ENCODE measurements around the gene GRAMD1B.

Gene GRAMD1B

GRCh38 chr11:123386796-123387510, 43.1 kb upstream of the GRAMD1B start:
- H3K4ac ChIP-seq (ENCODE audit: low read depth, low read length) = no peak overlapping the region
- no peak overlapping the region for H4K8ac ChIP-seq (ENCODE audit: low read depth, low read length)
- no CpG with 5 or more reads among the region's 9 CpGs for WGBS (ENCODE audit: extremely low coverage, insufficient coverage, low lambda C conversion rate)
- H3K9ac ChIP-seq (ENCODE audit: low read length) = no peak overlapping the region
- H3K4me1 ChIP-seq (ENCODE audit: control insufficient read depth, low read depth, low read length) = no peaks in the 10 kb centered on the region
- H4K5ac ChIP-seq (ENCODE audit: low read length) = no peak overlapping the region
- H3K27ac ChIP-seq (ENCODE audit: low read depth, low read length) = no peak overlapping the region
- H3K4me3 ChIP-seq (ENCODE audit: low read length) = no peak overlapping the region
- no peak overlapping the region for H2BK15ac ChIP-seq (replicated peaks; ENCODE audit: low read depth)
- no peak overlapping the region for H2AK5ac ChIP-seq (ENCODE audit: low read length)
- H3K4me2 ChIP-seq (ENCODE audit: low read length) = no peak overlapping the region
- no peaks in the 10 kb centered on the region for H3K27me3 ChIP-seq (ENCODE audit: insufficient read depth, low read length, poor library complexity)
- H3K36me3 ChIP-seq (ENCODE audit: control insufficient read depth, insufficient read depth, low read length) = no peaks in the 10 kb centered on the region
- H3K18ac ChIP-seq (ENCODE audit: low read length) = no peak overlapping the region
- DNase-seq = peak; percentile 56
- no peak overlapping the region for H2BK120ac ChIP-seq (ENCODE audit: low read depth, low read length)
- no peak overlapping the region for H3K23ac ChIP-seq (ENCODE audit: low read length)
- H2BK5ac ChIP-seq (ENCODE audit: low read length) = no peak overlapping the region
- no peak overlapping the region for H3K56ac ChIP-seq (ENCODE audit: low read length)
- no peaks in the 10 kb centered on the region for H3K79me1 ChIP-seq (ENCODE audit: low read length)
- H3K79me2 ChIP-seq (ENCODE audit: control insufficient read depth, insufficient read depth, low read length) = no peaks in the 10 kb centered on the region

DNA sequence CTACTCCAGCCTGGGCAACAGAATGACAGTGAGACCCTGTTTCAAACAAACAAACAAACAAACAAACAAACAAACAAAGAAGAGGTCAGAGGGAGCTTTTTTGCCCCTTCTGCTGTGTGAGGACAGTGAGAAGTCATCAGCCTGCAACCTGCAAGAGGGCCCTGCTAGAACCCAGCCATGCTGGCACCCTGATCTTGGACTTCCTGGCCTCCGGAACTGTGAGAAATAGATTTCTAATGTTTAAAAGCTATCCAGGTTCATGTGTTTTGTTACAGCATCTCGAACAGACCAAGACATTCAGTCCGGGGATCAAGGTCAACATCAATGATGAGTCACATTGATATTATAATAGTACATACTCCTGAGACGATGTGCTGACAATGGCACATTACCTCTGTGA, 41.4 kb upstream of the GRAMD1B start:
- H3K56ac ChIP-seq (ENCODE audit: low read length) = no peak overlapping the region
- H3K79me2 ChIP-seq (ENCODE audit: control insufficient read depth, insufficient read depth, low read length) = no peaks in the 10 kb centered on the region
- no peaks in the 10 kb centered on the region for H3K4me1 ChIP-seq (ENCODE audit: control insufficient read depth, low read depth, low read length)
- no peak overlapping the region for H3K9ac ChIP-seq (ENCODE audit: low read length)
- no peaks in the 10 kb centered on the region for H3K36me3 ChIP-seq (ENCODE audit: control insufficient read depth, insufficient read depth, low read length)
- no peak overlapping the region for H3K23ac ChIP-seq (ENCODE audit: low read length)
- no peak overlapping the region for H2BK15ac ChIP-seq (replicated peaks; ENCODE audit: low read depth)
- no peak overlapping the region for H4K8ac ChIP-seq (ENCODE audit: low read depth, low read length)
- H3K4me2 ChIP-seq (ENCODE audit: low read length) = no peak overlapping the region
- H3K18ac ChIP-seq (ENCODE audit: low read length) = no peak overlapping the region
- no peaks in the 10 kb centered on the region for H3K27me3 ChIP-seq (ENCODE audit: insufficient read depth, low read length, poor library complexity)
- H2BK5ac ChIP-seq (ENCODE audit: low read length) = no peak overlapping the region
- WGBS (ENCODE audit: extremely low coverage, insufficient coverage, low lambda C conversion rate) = no CpG with 5 or more reads among the region's 4 CpGs
- H3K4me3 ChIP-seq (ENCODE audit: low read length) = no peak overlapping the region
- no peak overlapping the region for H3K4ac ChIP-seq (ENCODE audit: low read depth, low read length)
- H2BK120ac ChIP-seq (ENCODE audit: low read depth, low read length) = no peak overlapping the region
- no peak overlapping the region for H3K27ac ChIP-seq (ENCODE audit: low read depth, low read length)
- no peak overlapping the region for H2AK5ac ChIP-seq (ENCODE audit: low read length)
- H4K5ac ChIP-seq (ENCODE audit: low read length) = no peak overlapping the region
- H3K79me1 ChIP-seq (ENCODE audit: low read length) = no peaks in the 10 kb centered on the region
- DNase-seq = no peak

- Histone ChIP-seq H2BK5ac (ENCODE audit: low read length) (no peak overlapping the region), H3K27ac (ENCODE audit: low read depth, low read length) (no peak overlapping the region), H3K4me3 (ENCODE audit: low read length) (no peak overlapping the region), H4K5ac (ENCODE audit: low read length) (no peak overlapping the region), H3K4me2 (ENCODE audit: low read length) (no peak overlapping the region), H2AK5ac (ENCODE audit: low read length) (no peak overlapping the region), H4K8ac (ENCODE audit: low read depth, low read length) (no peak overlapping the region), H3K27me3 (ENCODE audit: insufficient read depth, low read length, poor library complexity) (no peaks in the 10 kb centered on the region), H3K23ac (ENCODE audit: low read length) (no peak overlapping the region), H3K18ac (ENCODE audit: low read length) (no peak overlapping the region), H3K4ac (ENCODE audit: low read depth, low read length) (no peak overlapping the region), H2BK120ac (ENCODE audit: low read depth, low read length) (no peak overlapping the region), H3K56ac (ENCODE audit: low read length) (no peak overlapping the region), H3K4me1 (ENCODE audit: control insufficient read depth, low read depth, low read length) (no peaks in the 10 kb centered on the region), H3K79me2 (ENCODE audit: control insufficient read depth, insufficient read depth, low read length) (no peaks in the 10 kb centered on the region), H3K79me1 (ENCODE audit: low read length) (no peaks in the 10 kb centered on the region), H2BK15ac (replicated peaks; ENCODE audit: low read depth) (no peak overlapping the region), H3K36me3 (ENCODE audit: control insufficient read depth, insufficient read depth, low read length) (no peaks in the 10 kb centered on the region), H3K9ac (ENCODE audit: low read length) (no peak overlapping the region)
- DNase-seq = no peak
- WGBS (ENCODE audit: extremely low coverage, insufficient coverage, low lambda C conversion rate) = no CpG with 5 or more reads among the region's 4 CpGs
Observed at GRCh38 chr11:123390146-123390545, 39.9 kb upstream of the GRAMD1B start.

DNA sequence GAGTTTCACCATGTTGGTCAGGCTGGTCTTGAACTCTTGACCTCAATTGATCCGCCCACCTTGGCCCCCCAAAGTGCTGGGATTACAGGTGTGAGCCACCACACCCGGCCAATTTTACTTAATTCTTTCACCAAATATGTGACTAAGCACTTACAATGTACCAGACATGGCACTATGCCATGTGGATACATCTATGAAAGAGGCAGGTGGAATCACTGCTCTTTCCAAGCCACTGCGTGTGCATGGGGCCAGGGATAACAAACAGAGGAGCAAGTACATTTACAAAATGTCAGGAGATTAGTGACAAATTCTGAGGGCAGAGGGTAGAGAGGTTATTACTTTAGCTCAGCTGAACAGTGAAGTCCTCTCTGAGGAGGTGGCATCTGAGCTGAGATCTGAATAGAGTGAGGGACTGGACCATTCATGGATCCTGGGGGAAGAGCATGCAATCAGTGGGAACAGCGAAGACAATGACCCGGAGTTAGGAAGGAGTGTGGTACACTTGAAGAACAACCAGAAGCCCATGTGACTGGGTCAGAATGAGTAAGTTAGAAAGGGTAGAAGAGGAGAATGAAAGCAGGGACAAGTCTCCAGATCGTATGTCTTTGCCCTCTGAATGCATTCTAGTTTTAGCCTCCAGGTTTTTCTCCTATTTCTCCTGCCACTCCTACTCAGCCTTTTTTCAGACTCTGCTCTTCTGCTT, 38.3 kb upstream of the GRAMD1B start:
- Histone ChIP-seq H3K27ac (ENCODE audit: low read depth, low read length) (no peak overlapping the region), H4K5ac (ENCODE audit: low read length) (no peak overlapping the region), H3K56ac (ENCODE audit: low read length) (no peak overlapping the region), H2BK5ac (ENCODE audit: low read length) (no peak overlapping the region), H3K18ac (ENCODE audit: low read length) (no peak overlapping the region), H3K4me3 (ENCODE audit: low read length) (no peak overlapping the region), H3K23ac (ENCODE audit: low read length) (no peak overlapping the region), H3K4ac (ENCODE audit: low read depth, low read length) (no peak overlapping the region), H3K4me2 (ENCODE audit: low read length) (no peak overlapping the region), H3K79me1 (ENCODE audit: low read length) (no peaks in the 10 kb centered on the region), H2BK120ac (ENCODE audit: low read depth, low read length) (no peak overlapping the region), H3K79me2 (ENCODE audit: control insufficient read depth, insufficient read depth, low read length) (no peaks in the 10 kb centered on the region), H3K27me3 (ENCODE audit: insufficient read depth, low read length, poor library complexity) (no peaks in the 10 kb centered on the region), H2BK15ac (replicated peaks; ENCODE audit: low read depth) (no peak overlapping the region), H2AK5ac (ENCODE audit: low read length) (no peak overlapping the region), H3K4me1 (ENCODE audit: control insufficient read depth, low read depth, low read length) (no peaks in the 10 kb centered on the region), H4K8ac (ENCODE audit: low read depth, low read length) (no peak overlapping the region), H3K9ac (ENCODE audit: low read length) (no peak overlapping the region), H3K36me3 (ENCODE audit: control insufficient read depth, insufficient read depth, low read length) (no peaks in the 10 kb centered on the region)
- WGBS (ENCODE audit: extremely low coverage, insufficient coverage, low lambda C conversion rate) = no CpG with 5 or more reads among the region's 6 CpGs
- DNase-seq = no peak

DNA sequence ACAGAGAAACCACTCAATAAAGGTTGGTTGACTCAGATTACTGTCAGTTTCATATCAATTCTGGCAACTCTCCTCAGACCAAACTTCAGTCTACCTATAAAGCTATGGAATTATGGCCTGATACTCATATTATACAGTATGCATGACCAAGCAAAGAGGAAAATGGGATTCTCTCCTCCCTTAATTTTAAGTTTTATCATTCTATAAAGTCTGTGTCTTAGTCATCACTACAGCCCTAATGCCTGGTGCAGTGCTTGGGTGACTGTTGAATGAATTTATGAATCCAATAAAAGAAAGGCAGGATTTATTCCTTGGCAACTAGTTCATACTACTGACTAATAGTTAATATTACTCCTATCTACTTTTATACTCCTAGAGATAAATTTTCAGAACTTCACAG, 37.6 kb upstream of the GRAMD1B start:
- no peaks in the 10 kb centered on the region for H3K27me3 ChIP-seq (ENCODE audit: insufficient read depth, low read length, poor library complexity)
- no peaks in the 10 kb centered on the region for H3K79me1 ChIP-seq (ENCODE audit: low read length)
- H4K8ac ChIP-seq (ENCODE audit: low read depth, low read length) = no peak overlapping the region
- no peak overlapping the region for H3K4ac ChIP-seq (ENCODE audit: low read depth, low read length)
- no peak overlapping the region for H3K18ac ChIP-seq (ENCODE audit: low read length)
- H2AK5ac ChIP-seq (ENCODE audit: low read length) = no peak overlapping the region
- DNase-seq = no peak
- no peak overlapping the region for H2BK5ac ChIP-seq (ENCODE audit: low read length)
- no peak overlapping the region for H3K4me3 ChIP-seq (ENCODE audit: low read length)
- no peak overlapping the region for H3K27ac ChIP-seq (ENCODE audit: low read depth, low read length)
- no peaks in the 10 kb centered on the region for H3K79me2 ChIP-seq (ENCODE audit: control insufficient read depth, insufficient read depth, low read length)
- H4K5ac ChIP-seq (ENCODE audit: low read length) = no peak overlapping the region
- no peak overlapping the region for H3K9ac ChIP-seq (ENCODE audit: low read length)
- no peaks in the 10 kb centered on the region for H3K4me1 ChIP-seq (ENCODE audit: control insufficient read depth, low read depth, low read length)
- no peak overlapping the region for H3K4me2 ChIP-seq (ENCODE audit: low read length)
- H3K36me3 ChIP-seq (ENCODE audit: control insufficient read depth, insufficient read depth, low read length) = no peaks in the 10 kb centered on the region
- H2BK15ac ChIP-seq (replicated peaks; ENCODE audit: low read depth) = no peak overlapping the region
- H3K56ac ChIP-seq (ENCODE audit: low read length) = no peak overlapping the region
- no peak overlapping the region for H3K23ac ChIP-seq (ENCODE audit: low read length)
- no peak overlapping the region for H2BK120ac ChIP-seq (ENCODE audit: low read depth, low read length)

- WGBS (ENCODE audit: extremely low coverage, insufficient coverage, low lambda C conversion rate) = no CpG with 5 or more reads among the region's 3 CpGs
- H3K4ac ChIP-seq (ENCODE audit: low read depth, low read length) = no peak overlapping the region
- no peak overlapping the region for H2BK5ac ChIP-seq (ENCODE audit: low read length)
- H2AK5ac ChIP-seq (ENCODE audit: low read length) = no peak overlapping the region
- no peak overlapping the region for H3K4me2 ChIP-seq (ENCODE audit: low read length)
- no peak overlapping the region for H3K4me3 ChIP-seq (ENCODE audit: low read length)
- no peaks in the 10 kb centered on the region for H3K4me1 ChIP-seq (ENCODE audit: control insufficient read depth, low read depth, low read length)
- no peak overlapping the region for H4K8ac ChIP-seq (ENCODE audit: low read depth, low read length)
- no peak overlapping the region for H3K18ac ChIP-seq (ENCODE audit: low read length)
- H3K79me1 ChIP-seq (ENCODE audit: low read length) = no peaks in the 10 kb centered on the region
- no peaks in the 10 kb centered on the region for H3K27me3 ChIP-seq (ENCODE audit: insufficient read depth, low read length, poor library complexity)
- no peak overlapping the region for H2BK15ac ChIP-seq (replicated peaks; ENCODE audit: low read depth)
- H3K27ac ChIP-seq (ENCODE audit: low read depth, low read length) = no peak overlapping the region
- H2BK120ac ChIP-seq (ENCODE audit: low read depth, low read length) = no peak overlapping the region
- H3K36me3 ChIP-seq (ENCODE audit: control insufficient read depth, insufficient read depth, low read length) = no peaks in the 10 kb centered on the region
- H3K9ac ChIP-seq (ENCODE audit: low read length) = no peak overlapping the region
- H3K56ac ChIP-seq (ENCODE audit: low read length) = no peak overlapping the region
- DNase-seq = no peak
- H3K23ac ChIP-seq (ENCODE audit: low read length) = no peak overlapping the region
- H4K5ac ChIP-seq (ENCODE audit: low read length) = no peak overlapping the region
- no peaks in the 10 kb centered on the region for H3K79me2 ChIP-seq (ENCODE audit: control insufficient read depth, insufficient read depth, low read length)
Observed at GRCh38 chr11:123392844-123393243, 37.2 kb upstream of the GRAMD1B start.

All from mesendoderm (in vitro differentiated cells).